HepG2 (cell line): ENCODE measurements around the gene ATP8B2. TPM values are rescaled to one million over a fixed set of nuclear protein-coding genes. Genes with fewer than 3 reads are reported as not detected.

ENCODE experiments used
- NONO ChIP-seq, 2 experiments: fragments of 450-650 bp in 1 of 2; sonication (generic) in 1 of 2; formaldehyde crosslinking in 1 of 2; IDR thresholded peaks in 1 of 2; conservative IDR thresholded peaks in 1 of 2; 2 replicates each; pipeline versions ENCODE4 v1.6.1 to v1.8.0; 2017 to 2022; ENCODE audit warnings: mild to moderate bottlenecking in 1 of 2, missing genetic modification reagents in 1 of 2, moderate library complexity in 1 of 2
- SYNCRIP ChIP-seq: fragments of 200-400 bp; formaldehyde crosslinking; IDR thresholded peaks from 2 replicates; pipeline ENCODE4 v1.6.1; 2018; ENCODE audit warnings: mild to moderate bottlenecking, low read depth, low read length; ENCODE audit not compliant: insufficient read depth
- ZNF10 ChIP-seq: sonication (generic); formaldehyde crosslinking; IDR thresholded peaks from 2 replicates; pipeline ENCODE4 v1.4.0; 2020; ENCODE audit warnings: mild to moderate bottlenecking, low read depth, missing genetic modification reagents, borderline replicate concordance
- ZNF20 ChIP-seq: sonication (generic); formaldehyde crosslinking; IDR thresholded peaks from 2 replicates; pipeline ENCODE4 v1.4.0; 2020; ENCODE audit warnings: mild to moderate bottlenecking, moderate library complexity, missing genetic modification reagents
- polyA plus RNA-seq, 8 experiments: library from polyadenylated mRNA; depleted of rRNA in 3 of 8; stranded (reverse) in 7 of 8; unstranded in 1 of 8; fragments of >200 nt; fragmentation: Illumina TruSeq in 4 of 8; extraction: Trizol in 4 of 8; gene quantifications; 2 replicates each; pipeline versions ENCODE4 v1.2.1 to v1.2.3, GENCODE V29; 2011 to 2016; ENCODE audit warnings: low read depth in 4 of 8, missing spikeins in 1 of 8, mixed read lengths in 1 of 8; ENCODE audit not compliant: insufficient read depth in 1 of 8
- total RNA-seq, 5 experiments: library from RNA; depleted of rRNA; stranded (reverse); fragments of >200 nt; fragmentation: Illumina TruSeq; extraction: Trizol; gene quantifications; 2 replicates each; pipeline ENCODE4 v1.2.3, GENCODE V29; 2016; ENCODE audit warnings: low read depth in 1 of 5
- TF ChIP-seq, protein P1 (sequence below): IDR thresholded peaks from 2 replicates; pipeline ENCODE4 v1.6.1; 2016; ENCODE audit warnings: missing compliant biosample characterization, missing genetic modification reagents, borderline replicate concordance
- TF ChIP-seq, protein P2 (sequence below), 2 experiments: IDR thresholded peaks; 2 replicates each; pipeline ENCODE4 v1.6.1; 2011 to 2012; ENCODE audit warnings: low read length in 2 of 2, borderline replicate concordance in 1 of 2, low read depth in 1 of 2, mild to moderate bottlenecking in 1 of 2, moderate library complexity in 1 of 2

ATP8B2 gene
- total and polyA plus RNA-seq, 2 of the 13 experiments (the other 11 are each of a cell fraction or from before 2014, with no cell fraction given), result 20.4 to 39.3 TPM

- TF ChIP-seq NONO (IDR thresholded peaks at IDR 0.05), result no peak
- 0 out of 2 replicates have a peak, but pooled peaks have one; percentile 20 for TF ChIP-seq NONO (CRISPR knock-in tag; conservative IDR thresholded peaks at IDR 0.05)
- TF ChIP-seq, protein P1, sequence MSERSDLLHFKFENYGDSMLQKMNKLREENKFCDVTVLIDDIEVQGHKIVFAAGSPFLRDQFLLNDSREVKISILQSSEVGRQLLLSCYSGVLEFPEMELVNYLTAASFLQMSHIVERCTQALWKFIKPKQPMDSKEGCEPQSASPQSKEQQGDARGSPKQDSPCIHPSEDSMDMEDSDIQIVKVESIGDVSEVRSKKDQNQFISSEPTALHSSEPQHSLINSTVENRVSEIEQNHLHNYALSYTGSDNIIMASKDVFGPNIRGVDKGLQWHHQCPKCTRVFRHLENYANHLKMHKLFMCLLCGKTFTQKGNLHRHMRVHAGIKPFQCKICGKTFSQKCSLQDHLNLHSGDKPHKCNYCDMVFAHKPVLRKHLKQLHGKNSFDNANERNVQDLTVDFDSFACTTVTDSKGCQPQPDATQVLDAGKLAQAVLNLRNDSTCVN (CRISPR knock-in tag), result no peak
- TF ChIP-seq, protein P2, sequence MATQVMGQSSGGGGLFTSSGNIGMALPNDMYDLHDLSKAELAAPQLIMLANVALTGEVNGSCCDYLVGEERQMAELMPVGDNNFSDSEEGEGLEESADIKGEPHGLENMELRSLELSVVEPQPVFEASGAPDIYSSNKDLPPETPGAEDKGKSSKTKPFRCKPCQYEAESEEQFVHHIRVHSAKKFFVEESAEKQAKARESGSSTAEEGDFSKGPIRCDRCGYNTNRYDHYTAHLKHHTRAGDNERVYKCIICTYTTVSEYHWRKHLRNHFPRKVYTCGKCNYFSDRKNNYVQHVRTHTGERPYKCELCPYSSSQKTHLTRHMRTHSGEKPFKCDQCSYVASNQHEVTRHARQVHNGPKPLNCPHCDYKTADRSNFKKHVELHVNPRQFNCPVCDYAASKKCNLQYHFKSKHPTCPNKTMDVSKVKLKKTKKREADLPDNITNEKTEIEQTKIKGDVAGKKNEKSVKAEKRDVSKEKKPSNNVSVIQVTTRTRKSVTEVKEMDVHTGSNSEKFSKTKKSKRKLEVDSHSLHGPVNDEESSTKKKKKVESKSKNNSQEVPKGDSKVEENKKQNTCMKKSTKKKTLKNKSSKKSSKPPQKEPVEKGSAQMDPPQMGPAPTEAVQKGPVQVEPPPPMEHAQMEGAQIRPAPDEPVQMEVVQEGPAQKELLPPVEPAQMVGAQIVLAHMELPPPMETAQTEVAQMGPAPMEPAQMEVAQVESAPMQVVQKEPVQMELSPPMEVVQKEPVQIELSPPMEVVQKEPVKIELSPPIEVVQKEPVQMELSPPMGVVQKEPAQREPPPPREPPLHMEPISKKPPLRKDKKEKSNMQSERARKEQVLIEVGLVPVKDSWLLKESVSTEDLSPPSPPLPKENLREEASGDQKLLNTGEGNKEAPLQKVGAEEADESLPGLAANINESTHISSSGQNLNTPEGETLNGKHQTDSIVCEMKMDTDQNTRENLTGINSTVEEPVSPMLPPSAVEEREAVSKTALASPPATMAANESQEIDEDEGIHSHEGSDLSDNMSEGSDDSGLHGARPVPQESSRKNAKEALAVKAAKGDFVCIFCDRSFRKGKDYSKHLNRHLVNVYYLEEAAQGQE (IDR thresholded peaks at IDR 0.05; ENCODE audit: borderline replicate concordance in 1 of 2, low read depth in 1 of 2, low read length in 2 of 2), result no peak
- no peak for TF ChIP-seq ZNF20 (CRISPR knock-in tag)
- TF ChIP-seq SYNCRIP, result no peak
- TF ChIP-seq ZNF10 (CRISPR knock-in tag), result no peak
Observed at GRCh38 chr1:154352581-154353459, 27.5 kb downstream of the ATP8B2 start (continued).
